Epithelial cell of proximal tubule (primary cell): ENCODE data around the gene GNAO1. TPM values are rescaled to one million over a fixed set of nuclear protein-coding genes. Genes with fewer than 3 reads are reported as not detected.
A peak's percentile ranks its signal among the peaks of the same experiment; 100 is the strongest.

Experiments
- DNase-seq: peaks from one replicate; pipeline ENCODE4 v3.0.0-alpha.2; 2011; ENCODE audit warnings: low read depth
- H3K4me3 ChIP-seq: 2 replicates; pipeline ENCODE4 v1.5.1; 2011; ENCODE audit warnings: low read depth, mild to moderate bottlenecking, low read length
- CTCF ChIP-seq: conservative IDR thresholded peaks from 2 replicates; pipeline ENCODE4 v1.5.1; 2012; ENCODE audit warnings: low read depth, mild to moderate bottlenecking, low read length
- total RNA-seq: library from RNA; depleted of rRNA; stranded (reverse); fragments of >200 nt; gene quantifications from 2 replicates; pipeline ENCODE4 v1.2.3, GENCODE V29; 2015

The GNAO1 gene
- total RNA-seq, 1 donor from 2014 or later = 1.1 TPM

GRCh38 chr16:56164636-56165035, 26.7 kb upstream of the GNAO1 start:
- H3K4me3 ChIP-seq = no peak overlapping the region
- no peak for TF ChIP-seq CTCF
- DNase-seq = no peak

- TF ChIP-seq CTCF = no peak
- DNase-seq = no peak
- no peak overlapping the region for H3K4me3 ChIP-seq
Measured at GRCh38 chr16:56174411-56174810, 16.9 kb upstream of the GNAO1 start.

GRCh38 chr16:56181401-56181800, 9.9 kb upstream of the GNAO1 start:
- DNase-seq = no peak
- H3K4me3 ChIP-seq = no peak overlapping the region
- TF ChIP-seq CTCF = no peak

GRCh38 chr16:56183266-56183665, 8.0 kb upstream of the GNAO1 start:
- DNase-seq = no peak
- no peak overlapping the region for H3K4me3 ChIP-seq
- TF ChIP-seq CTCF = no peak

GRCh38 chr16:56190048-56190676, 1.1 kb upstream of the GNAO1 start:
- TF ChIP-seq CTCF = no peak
- H3K4me3 ChIP-seq = no peak overlapping the region
- no peak for DNase-seq

- H3K4me3 ChIP-seq = peak overlapping the region; percentile 19
- DNase-seq = no peak
- no peak for TF ChIP-seq CTCF
Measured at GRCh38 chr16:56190677-56191155, 573 bp upstream of the GNAO1 start.

GRCh38 chr16:56191835-56192634, 746 bp downstream of the GNAO1 start:
- no peak for DNase-seq
- no peak overlapping the region for H3K4me3 ChIP-seq
- no peak for TF ChIP-seq CTCF
